Esophagus squamous epithelium (tissue), 5 donors: ENCODE results near the gene HDGFL2. TPM values are rescaled to one million over a fixed set of nuclear protein-coding genes. Genes with fewer than 3 reads are reported as not detected.

Experiments used
- DNase-seq: peaks from one replicate; lab custom pipeline; 2025; lab: John Stamatoyannopoulos, UW
- H3K27ac ChIP-seq, 4 donors: fragments of 200-600 bp; sonication (generic); one replicate each; pipeline ENCODE4 v1.5.1; 2016 to 2019; ENCODE audit warnings: mild to moderate bottlenecking in 1 of 4
- H3K27me3 ChIP-seq, 4 donors: fragments of 200-600 bp; sonication (generic); 1 replicate in 3 of 4; 2 replicates in 1 of 4; pipeline versions ENCODE4 v1.5.1 to v1.6.0; 2017 to 2021; ENCODE audit warnings: antibody characterized with exemption in 1 of 4
- H3K36me3 ChIP-seq, 3 donors: fragments of 200-600 bp; sonication (generic); one replicate each; pipeline ENCODE4 v1.5.1; 2016 to 2019
- H3K4me1 ChIP-seq, 3 donors: fragments of 200-600 bp; sonication (generic); one replicate each; pipeline ENCODE4 v1.5.1; 2017 to 2019
- H3K4me3 ChIP-seq, 4 donors: fragments of 200-600 bp; sonication (generic); 1 replicate in 3 of 4; 2 replicates in 1 of 4; pipeline ENCODE4 v1.5.1; 2016 to 2019; ENCODE audit warnings: mild to moderate bottlenecking in 2 of 4, moderate library complexity in 1 of 4
- H3K9me3 ChIP-seq, 3 donors: fragments of 200-600 bp; sonication (generic); one replicate each; pipeline ENCODE4 v1.5.1; 2016 to 2019
- CTCF ChIP-seq, 6 experiments: fragments of 450-650 bp in 4 of 6; fragments of 200-600 bp in 2 of 6; sonication (generic) in 2 of 6; IDR thresholded peaks; one replicate each; pipeline ENCODE4 v1.5.1; 2016 to 2019; ENCODE audit warnings: antibody characterized with exemption in 6 of 6, mild to moderate bottlenecking in 4 of 6, moderate library complexity in 4 of 6
- POLR2A ChIP-seq, 4 donors: fragments of 450-650 bp; IDR thresholded peaks; one replicate each; pipeline ENCODE4 v1.6.1; 2017; ENCODE audit warnings: antibody characterized with exemption in 4 of 4, mild to moderate bottlenecking in 4 of 4, moderate library complexity in 3 of 4
- WGBS, 2 donors: methylation state at CpG; one replicate each; pipeline ENCODE4 v1.1.5; 2018; 5-methylcytosine and 5-hydroxymethylcytosine counted together
- intact Hi-C: fragments of 100-400 bp; cut with DNase I; formaldehyde crosslinking; loops from one replicate; pipeline ENCODE4 v1.15.0; 2022
- total RNA-seq, 4 donors: library from RNA; depleted of rRNA; stranded (reverse); fragments of >200 nt; gene quantifications; one replicate each; pipeline ENCODE4 v1.1.0, GENCODE V29; 2016
- donor health status: DM: yes; HTN: yes; CAD: no.

Gene HDGFL2
- total RNA-seq, 4 donors from 2014 or later, result 18.4 to 28.8 (median 20.5) TPM

- WGBS, 2 donors, result 78% methylated on average over 5 of the region's 25 CpGs; no CpG with 5 or more reads in 1 of the 2 donors
- Histone ChIP-seq H3K27ac (no peak overlapping the region), H3K36me3 (peaks cover 14 to 79% (median 45%) of the 10 kb centered on the region in 3 donors), H3K27me3 (no peaks in the 10 kb centered on the region), H3K9me3 (no peaks in the 10 kb centered on the region), H3K4me3 (no peak overlapping the region), H3K4me1 (no peaks in the 10 kb centered on the region)
- DNase-seq, result no peak
- intact Hi-C loops, result no loop called here
- TF ChIP-seq CTCF (IDR thresholded peaks at IDR 0.05), result no peak
- no peak for TF ChIP-seq POLR2A (IDR thresholded peaks at IDR 0.05)
Measured at GRCh38 chr19:4503132-4503824, 31.2 kb downstream of the HDGFL2 start.

- 60 to 95% methylated on average over 1 to 4 of the region's 10 CpGs for WGBS, 2 donors
- H3K36me3 ChIP-seq, result peaks cover 9 to 73% (median 40%) of the 10 kb centered on the region in 3 donors
- H3K9me3 ChIP-seq, result no peaks in the 10 kb centered on the region
Measured at GRCh38 chr19:4503825-4504170, 31.7 kb downstream of the HDGFL2 start.

GRCh38 chr19:4504297-4504701, 32.2 kb downstream of the HDGFL2 start:
- TF ChIP-seq POLR2A (IDR thresholded peaks at IDR 0.05), result no peak
- TF ChIP-seq CTCF (IDR thresholded peaks at IDR 0.05), result no peak
- no peak overlapping the region for H3K4me3 ChIP-seq
- 57 to 65% methylated on average over 4 to 5 of the region's 23 CpGs for WGBS, 2 donors
- no peaks in the 10 kb centered on the region for H3K27me3 ChIP-seq
- intact Hi-C loops, result no loop called here
- H3K36me3 ChIP-seq, result peaks cover 8 to 68% (median 38%) of the 10 kb centered on the region in 3 donors
- H3K9me3 ChIP-seq, result no peaks in the 10 kb centered on the region
- no peak for DNase-seq
- H3K27ac ChIP-seq, result no peak overlapping the region
- H3K4me1 ChIP-seq, result no peaks in the 10 kb centered on the region

More at GRCh38 chr19:4503825-4504170, 31.7 kb downstream of the HDGFL2 start:
- no peak for DNase-seq
- TF ChIP-seq CTCF (IDR thresholded peaks at IDR 0.05), result no peak
- TF ChIP-seq POLR2A (IDR thresholded peaks at IDR 0.05), result no peak
- Histone ChIP-seq H3K4me1 (no peaks in the 10 kb centered on the region), H3K27ac (no peak overlapping the region), H3K4me3 (no peak overlapping the region), H3K27me3 (no peaks in the 10 kb centered on the region)
- intact Hi-C loops, result no loop called here

GRCh38 chr19:4504891-4505569, 32.9 kb downstream of the HDGFL2 start:
- Histone ChIP-seq H3K27me3 (no peaks in the 10 kb centered on the region), H3K4me3 (no peak overlapping the region), H3K4me1 (no peaks in the 10 kb centered on the region), H3K9me3 (no peaks in the 10 kb centered on the region), H3K27ac (no peak overlapping the region), H3K36me3 (peaks cover 8 to 61% (median 38%) of the 10 kb centered on the region in 3 donors)
- intact Hi-C loops, result no loop called here
- WGBS, 2 donors, result 70 to 81% methylated on average over 5 to 15 of the region's 15 CpGs
- DNase-seq, result no peak
- TF ChIP-seq POLR2A (IDR thresholded peaks at IDR 0.05) (no peak), CTCF (IDR thresholded peaks at IDR 0.05) (no peak)
